Measurements from ENCODE around the gene HDAC4.

HDAC4 gene

GRCh38 chr2:239397931-239398471 lies 2.8 kb downstream of the HDAC4 start:
- DNase-seq (ENCODE audit: low spot score) = peak; percentile 42

DNA sequence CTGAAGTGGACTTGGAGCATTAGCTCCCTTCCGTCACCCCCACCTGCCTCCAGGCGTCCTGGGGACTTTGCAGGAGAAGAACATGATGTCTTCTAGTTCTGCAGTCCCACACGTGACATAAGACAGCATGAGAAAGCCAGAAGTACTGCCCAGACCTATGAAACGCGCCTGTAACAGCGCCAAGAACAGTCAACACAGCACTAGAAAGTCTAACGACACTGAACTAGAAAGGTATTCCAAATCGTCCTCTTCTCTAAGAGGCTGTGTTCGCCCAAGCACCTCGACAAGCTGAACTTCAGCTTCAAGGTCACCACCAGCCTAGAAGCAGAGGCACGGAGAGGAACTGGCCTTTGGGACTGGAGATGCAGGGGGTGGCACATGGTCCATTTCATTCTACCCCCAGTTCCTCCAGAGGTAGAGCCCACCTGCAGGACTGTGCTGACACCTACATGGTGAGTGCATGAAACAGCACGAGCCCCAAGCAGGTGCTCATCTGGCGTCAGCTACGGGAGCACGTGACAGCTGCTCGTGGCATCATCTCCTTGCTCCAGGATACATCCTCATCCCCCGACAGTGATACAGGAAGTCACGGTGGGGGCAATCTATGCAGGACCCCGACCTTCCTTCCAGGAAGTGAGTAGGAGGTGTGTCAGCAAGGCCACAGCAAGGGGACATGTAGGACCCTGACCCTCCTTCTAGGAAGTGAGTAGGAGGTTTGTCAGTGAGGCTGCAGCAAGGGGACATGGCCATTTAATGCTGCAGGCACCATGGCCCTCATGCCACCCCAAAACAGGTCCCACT lies 3.7 kb downstream of the HDAC4 start:
- DNase-seq (ENCODE audit: low spot score) = peak; percentile 44

DNA sequence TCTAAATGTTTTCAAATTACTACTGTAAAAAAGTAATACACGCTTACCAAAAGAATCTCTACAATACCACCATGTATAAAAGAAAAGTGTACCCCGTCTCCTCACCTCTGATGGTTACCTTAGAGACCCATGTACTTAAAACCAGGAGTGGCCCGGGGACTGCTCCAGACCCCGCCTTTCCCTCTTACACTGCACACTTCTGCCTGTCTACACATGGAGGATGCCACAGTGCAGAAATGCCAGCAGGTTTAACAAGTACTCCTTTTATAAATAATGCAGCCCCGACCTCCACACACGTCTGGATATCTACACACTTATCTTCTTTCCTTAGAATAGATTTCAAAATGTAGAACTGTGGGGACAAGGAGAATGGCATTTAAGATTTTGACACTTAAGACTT lies 5.3 kb downstream of the HDAC4 start:
- DNase-seq (ENCODE audit: low spot score) = peak; percentile 33

- no peak for DNase-seq (ENCODE audit: low spot score)
Measured at GRCh38 chr2:239394978-239395377, 5.8 kb downstream of the HDAC4 start.

DNA sequence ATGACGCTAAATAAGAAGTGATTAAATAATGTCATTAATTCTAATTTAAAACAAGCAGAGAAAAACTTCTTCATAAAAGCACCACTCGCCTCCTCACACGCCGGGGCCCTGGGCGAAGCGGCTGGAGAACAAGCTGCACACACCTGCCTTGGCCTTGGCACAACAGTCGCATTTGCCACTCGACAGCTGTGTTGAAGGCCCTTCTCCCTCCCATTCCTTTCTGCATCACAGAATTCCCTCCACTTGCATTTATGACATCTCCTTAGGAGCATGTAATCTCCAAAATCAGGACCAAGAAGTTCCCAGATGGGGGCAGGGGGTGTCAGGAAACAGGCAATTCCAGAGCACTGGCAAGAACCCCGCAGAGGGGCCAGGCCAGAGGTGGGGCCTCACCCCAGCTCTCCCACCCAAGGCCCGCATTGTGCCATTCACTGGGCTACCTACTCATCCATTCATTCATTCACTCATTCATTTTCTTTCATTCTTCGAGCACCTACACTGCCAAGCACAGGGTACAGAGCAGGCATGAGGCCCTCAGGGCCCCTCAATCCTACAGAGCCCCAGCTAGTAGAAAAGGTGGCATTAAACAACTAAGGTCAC lies 6.4 kb downstream of the HDAC4 start:
- DNase-seq (ENCODE audit: low spot score) = peak; percentile 62

DNA sequence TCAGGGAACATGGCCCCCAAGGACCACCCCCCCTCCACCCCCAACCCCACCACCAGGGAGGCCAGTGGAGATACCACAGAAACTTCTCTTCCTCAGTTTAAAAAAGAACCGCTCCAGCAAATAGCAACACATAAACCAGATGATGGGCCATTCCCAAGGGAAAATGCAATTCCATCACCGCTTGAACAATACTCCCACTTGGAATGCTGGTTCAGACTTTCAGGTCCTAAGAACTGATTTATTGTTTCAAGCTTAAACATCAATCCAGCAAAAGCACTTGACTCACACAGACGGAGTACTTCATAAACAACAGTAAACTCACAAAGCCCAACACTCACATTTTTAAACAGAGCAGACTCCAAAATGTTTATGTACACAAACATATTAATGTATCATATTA lies 6.9 kb downstream of the HDAC4 start:
- DNase-seq (ENCODE audit: low spot score) = peak; percentile 17

GRCh38 chr2:239393388-239393940 lies 7.4 kb downstream of the HDAC4 start:
- peak; percentile 69 for DNase-seq (ENCODE audit: low spot score)

DNA sequence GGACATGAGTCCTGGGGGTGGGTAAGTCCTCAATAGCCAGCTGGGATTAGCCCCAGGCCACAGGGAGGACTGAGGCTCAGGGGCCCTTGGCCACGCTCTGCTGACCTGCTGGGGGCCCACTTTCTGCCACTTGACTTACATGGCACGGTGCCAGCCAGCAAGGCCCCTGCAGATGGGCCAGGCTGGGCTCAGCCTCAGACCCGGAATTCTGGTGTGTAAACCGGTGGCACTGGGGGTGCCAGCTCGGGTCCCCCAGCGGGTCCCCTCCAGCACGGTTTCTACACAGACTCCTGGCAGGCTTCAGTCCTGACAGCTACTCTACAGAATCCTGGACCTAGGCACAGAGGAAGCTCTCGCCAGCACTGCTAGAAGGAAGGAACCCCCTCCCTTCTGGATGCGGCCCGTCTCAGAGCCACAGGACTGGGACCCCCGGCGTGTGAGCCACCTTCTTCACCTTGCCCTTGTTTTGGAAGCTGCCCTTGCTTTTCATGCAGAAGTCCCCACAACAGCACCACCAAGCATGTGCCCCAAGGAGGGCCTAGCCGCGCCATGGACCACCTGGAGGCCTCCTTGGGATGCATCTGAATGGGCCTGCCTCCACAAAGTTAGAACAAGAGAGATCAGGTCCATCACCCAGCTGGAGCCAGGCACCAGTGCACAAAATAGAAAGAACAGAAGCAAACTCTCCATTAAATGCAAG lies 8.0 kb downstream of the HDAC4 start:
- no peak for DNase-seq (ENCODE audit: low spot score)

GRCh38 chr2:239392072-239392357 lies 8.8 kb downstream of the HDAC4 start:
- no peak for DNase-seq (ENCODE audit: low spot score)

DNA sequence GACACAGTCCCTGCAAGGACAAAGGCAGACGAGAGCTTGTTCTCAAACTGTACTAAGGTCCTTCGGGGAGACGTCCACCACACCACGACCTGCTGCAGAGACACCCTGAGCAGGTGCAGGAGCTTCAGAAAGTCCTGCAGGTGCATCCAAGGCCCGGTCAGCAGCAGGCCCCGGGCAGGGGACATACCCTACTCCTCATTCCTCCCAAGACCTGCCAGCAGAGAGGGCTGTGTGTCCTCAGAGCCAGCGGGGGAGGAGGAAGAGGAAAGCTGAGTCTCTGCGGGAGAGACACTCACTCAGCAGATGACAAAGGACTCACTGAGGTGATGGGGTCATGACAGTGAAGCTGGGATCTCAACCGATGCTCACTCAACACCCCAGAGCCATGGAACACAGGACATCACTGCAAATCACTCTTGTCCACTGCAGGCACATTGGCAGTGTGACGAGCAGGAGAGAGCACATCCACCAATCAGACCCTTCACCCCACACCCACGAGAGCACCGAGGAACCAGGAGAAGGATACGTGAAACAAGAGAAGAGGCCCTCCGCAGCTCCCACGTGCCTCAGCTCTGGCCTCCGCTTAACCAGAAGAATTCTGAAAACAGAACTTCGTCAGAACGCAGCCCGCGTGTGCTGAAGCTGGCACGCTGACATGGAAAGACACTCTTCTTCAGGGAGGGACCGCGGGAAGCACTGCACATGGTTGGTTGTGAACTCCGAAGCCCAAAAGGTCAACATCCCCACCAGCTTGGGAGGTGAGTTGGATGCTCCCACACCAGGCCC lies 9.3 kb downstream of the HDAC4 start:
- no peak for DNase-seq (ENCODE audit: low spot score)

DNA sequence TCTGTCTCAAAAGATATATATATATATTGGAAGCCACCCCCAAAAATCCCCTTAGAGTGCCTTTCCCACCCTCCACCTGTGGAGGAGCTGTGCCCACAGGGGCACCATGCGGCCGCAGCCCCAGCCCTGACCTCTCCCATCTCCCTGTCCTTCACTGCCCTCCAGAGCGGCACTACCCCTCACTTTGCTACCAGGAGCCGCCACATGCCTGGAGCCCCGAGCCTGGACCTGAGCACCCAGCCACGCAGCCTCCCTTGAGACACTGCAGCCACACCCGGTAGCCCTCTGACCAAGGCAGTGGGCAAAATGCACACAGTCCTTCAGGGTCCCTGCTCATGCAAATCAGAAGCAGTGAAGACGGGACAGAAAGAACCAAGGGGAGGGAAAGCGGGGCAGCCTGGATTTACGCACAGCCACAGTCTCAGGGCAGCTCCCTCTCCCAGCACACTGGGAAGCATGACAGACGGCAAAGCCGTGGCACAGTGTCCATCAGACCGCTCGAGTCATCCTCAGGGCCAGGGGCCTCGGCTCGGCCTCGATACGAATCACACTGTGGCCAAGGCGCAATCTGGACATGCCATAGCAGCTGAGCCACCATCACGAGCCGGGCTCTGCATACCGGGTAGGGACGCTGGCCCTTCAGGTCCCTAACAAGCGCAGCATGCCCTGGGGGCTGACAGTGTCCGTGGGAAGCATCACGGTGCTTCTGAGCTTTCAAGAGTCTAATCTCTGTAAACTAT lies 10.1 kb downstream of the HDAC4 start:
- DNase-seq (ENCODE audit: low spot score) = no peak

DNA sequence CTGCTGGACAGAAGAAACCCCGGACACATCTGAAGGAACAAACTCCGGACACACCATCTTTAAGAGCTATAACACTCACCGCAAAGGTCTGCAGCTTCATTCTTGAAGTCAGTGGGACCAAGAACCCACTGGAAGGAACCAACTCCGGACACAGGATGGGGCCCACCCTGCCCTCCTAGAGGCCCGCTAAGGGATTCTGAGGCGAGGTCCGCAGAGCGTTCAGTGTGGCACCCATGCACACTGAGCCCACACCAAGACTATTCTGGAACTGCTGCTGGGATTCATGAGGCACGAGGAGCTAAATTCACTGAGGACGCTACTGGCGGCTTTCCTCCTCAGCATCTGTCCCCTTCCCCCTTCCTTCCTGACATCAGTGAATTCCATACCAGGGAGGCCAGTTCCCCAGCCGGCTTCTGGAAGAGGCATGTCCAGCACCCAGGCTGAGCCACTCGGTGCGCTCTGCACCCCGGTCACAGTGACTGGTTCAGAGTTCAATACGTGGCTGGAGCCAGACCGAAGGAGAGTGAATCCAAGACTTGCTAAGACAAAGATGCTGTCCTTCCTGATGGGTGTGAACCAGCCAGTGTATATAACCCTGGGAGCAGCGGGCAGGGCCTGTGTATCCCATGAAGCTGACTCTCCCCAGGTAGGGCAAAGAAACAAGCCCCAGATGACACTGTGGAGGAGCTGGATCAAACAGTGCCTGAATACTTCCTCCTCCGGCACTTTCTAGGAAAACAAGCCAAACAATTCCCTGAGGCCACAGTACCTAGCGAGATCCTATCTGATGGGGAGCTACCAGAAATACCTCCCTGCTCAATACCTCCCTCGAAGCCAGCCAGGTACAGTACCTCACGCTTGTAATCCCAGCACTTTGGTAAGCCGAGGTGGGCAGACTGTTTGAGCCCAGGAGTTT lies 11.1 kb downstream of the HDAC4 start:
- no peak for DNase-seq (ENCODE audit: low spot score)

GRCh38 chr2:239388236-239389151 lies 12.3 kb downstream of the HDAC4 start:
- no peak for DNase-seq (ENCODE audit: low spot score)

DNA sequence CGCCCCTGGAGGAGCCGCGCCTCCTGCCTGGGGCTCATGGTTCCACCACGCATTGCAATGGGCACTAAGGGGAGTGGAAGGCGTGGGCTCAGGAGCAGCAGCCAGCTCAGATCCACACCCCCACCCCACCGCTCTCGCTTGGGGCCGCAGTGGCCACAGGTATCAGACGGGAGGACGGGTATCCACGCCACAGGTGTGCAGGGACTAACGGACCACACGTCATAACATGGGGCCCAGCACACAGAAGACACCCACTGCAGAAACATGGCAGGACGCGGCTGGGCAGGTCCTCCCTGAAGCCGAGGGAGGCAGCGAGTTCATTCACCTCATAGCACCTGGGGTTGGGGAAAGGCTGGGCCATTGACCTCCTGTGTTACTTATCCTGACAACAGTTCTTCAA lies 13.0 kb downstream of the HDAC4 start:
- no peak for DNase-seq (ENCODE audit: low spot score)

DNA sequence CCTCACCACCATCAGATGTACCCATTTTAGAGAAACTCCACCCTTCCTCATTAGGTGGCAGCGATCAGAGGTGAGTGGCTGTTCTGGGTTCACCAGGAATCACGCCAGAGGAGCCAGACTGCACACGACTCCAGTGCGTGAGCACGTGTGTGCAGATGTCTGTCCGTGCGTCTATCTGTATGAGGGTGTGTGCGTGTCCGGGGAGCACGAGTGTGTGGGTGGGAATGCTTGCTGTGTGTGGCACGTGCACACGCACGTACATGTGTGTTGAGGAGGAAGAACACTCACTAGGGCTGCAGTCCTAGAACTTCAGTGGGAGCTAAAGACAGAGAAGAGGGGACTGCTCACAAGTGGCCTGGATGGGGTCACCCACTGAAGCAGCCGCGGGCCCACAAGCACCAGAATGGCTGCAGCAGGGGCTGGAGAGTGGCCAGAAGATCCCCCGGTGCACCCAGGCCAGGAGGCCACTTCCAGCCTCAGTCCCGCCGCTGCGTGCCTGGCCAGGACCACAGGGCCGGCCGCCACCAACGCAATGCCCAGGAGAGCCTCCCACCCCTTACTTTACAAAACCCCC lies 13.9 kb downstream of the HDAC4 start:
- DNase-seq (ENCODE audit: low spot score) = no peak

DNA sequence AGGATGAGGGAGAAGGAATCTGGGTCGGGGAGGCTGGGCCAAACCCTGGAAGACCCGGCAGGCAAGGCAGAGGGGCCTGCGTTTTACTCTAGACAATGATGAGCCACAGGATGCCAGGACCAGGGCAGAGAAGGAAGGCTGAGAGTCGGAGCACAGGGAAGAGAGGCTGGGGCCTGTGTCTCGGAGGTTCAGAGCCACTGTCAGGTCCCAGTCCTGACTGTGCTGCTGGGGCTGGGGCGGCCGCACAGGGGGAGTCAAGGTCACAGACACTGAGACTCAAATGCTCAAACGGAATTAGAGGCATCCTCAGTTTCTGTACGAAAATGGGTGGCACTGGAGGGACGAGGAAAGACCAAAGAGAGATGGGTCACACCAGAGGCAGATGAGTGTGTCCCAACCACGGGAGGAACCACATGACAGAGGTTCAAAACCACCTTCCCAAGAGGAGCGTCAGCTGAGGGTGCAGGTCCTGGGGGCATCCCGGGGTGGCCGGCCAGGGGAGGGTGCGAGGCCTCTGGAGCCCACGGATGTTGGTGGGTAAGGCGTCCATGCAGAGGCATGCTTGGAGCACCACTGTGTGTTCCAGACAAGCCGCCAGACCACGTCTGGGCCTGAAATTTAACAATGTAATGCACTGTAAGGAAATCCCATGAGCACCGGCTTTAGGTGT lies 14.7 kb downstream of the HDAC4 start:
- no peak for DNase-seq (ENCODE audit: low spot score)

GRCh38 chr2:239385096-239386000 lies 15.5 kb downstream of the HDAC4 start:
- DNase-seq (ENCODE audit: low spot score) = no peak
